Type B pancreatic cell (in vitro differentiated cells): ENCODE measurements around the gene GSTCD. TPM values are rescaled to one million over a fixed set of nuclear protein-coding genes. Genes with fewer than 3 reads are reported as not detected.
"Not testable (repeated sequence)": the region's sequence is repeated elsewhere in the genome, so short reads cannot be mapped to it uniquely, and the experiment has no call there.

Experiments used
- DNase-seq: peaks from one replicate; pipeline ENCODE4 v3.0.0; 2021; ENCODE audit warnings: mixed read lengths; ENCODE audit not compliant: unreplicated experiment; ENCODE audit errors: extremely low spot score
- H3K27ac Mint-ChIP-seq: 2 replicates; pipeline ENCODE4 v1.8.0; 2021; ENCODE audit warnings: mild to moderate bottlenecking, mixed read lengths
- H3K27me3 Mint-ChIP-seq: 2 replicates; pipeline ENCODE4 v1.8.0; 2021; ENCODE audit warnings: mixed read lengths
- H3K36me3 Mint-ChIP-seq: 2 replicates; pipeline ENCODE4 v1.8.0; 2021; ENCODE audit warnings: mixed read lengths
- H3K4me1 Mint-ChIP-seq: one replicate; pipeline ENCODE4 v1.8.0; 2021; ENCODE audit warnings: mixed read lengths; ENCODE audit not compliant: unreplicated experiment
- H3K4me3 Mint-ChIP-seq: 2 replicates; pipeline ENCODE4 v1.8.0; 2021; ENCODE audit warnings: mild to moderate bottlenecking, mixed read lengths
- H3K9me3 Mint-ChIP-seq: 2 replicates; pipeline ENCODE4 v1.8.0; 2021; ENCODE audit warnings: mixed read lengths
- total RNA-seq: library from RNA; stranded (reverse); gene quantifications from 2 replicates; pipeline ENCODE4 v1.2.1, GENCODE V29; 2021; ENCODE audit warnings: low replicate concordance
- TF ChIP-seq, protein P1 (sequence below): fragments of 200-600 bp; sonication (generic); conservative IDR thresholded peaks from 2 replicates; pipeline ENCODE4 v1.5.0; 2021; ENCODE audit warnings: antibody characterized with exemption, mild to moderate bottlenecking

The GSTCD gene
- total RNA-seq, 1 donor from 2014 or later: 23.3 TPM

DNA sequence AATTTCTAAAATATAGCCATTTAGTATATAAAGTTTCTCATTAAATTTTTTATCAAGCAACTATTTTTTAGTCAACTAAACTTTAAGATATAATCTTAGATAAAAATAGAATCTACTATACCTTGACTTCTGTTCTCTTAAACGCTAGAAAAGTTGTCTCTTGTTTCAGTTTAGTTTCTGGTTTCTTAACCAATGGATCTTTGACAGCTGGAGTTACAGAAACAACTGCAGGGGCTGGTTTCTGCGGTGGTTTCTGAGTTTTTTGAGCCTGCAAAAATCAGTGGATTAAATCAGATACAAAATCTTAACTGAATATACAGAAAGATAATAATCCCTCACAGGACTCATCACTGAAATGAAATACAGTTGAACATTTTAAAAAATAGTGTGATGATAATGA, 22.0 kb upstream of the GSTCD start:
- Mint-ChIP-seq H3K9me3 (no peaks in the 10 kb centered on the region), H3K27me3 (no peaks in the 10 kb centered on the region), H3K4me3 (no peak overlapping the region), H3K27ac (no peak overlapping the region), H3K4me1 (peaks cover 4% of the 10 kb centered on the region), H3K36me3 (peaks cover 36% of the 10 kb centered on the region)
- TF ChIP-seq, protein P1, sequence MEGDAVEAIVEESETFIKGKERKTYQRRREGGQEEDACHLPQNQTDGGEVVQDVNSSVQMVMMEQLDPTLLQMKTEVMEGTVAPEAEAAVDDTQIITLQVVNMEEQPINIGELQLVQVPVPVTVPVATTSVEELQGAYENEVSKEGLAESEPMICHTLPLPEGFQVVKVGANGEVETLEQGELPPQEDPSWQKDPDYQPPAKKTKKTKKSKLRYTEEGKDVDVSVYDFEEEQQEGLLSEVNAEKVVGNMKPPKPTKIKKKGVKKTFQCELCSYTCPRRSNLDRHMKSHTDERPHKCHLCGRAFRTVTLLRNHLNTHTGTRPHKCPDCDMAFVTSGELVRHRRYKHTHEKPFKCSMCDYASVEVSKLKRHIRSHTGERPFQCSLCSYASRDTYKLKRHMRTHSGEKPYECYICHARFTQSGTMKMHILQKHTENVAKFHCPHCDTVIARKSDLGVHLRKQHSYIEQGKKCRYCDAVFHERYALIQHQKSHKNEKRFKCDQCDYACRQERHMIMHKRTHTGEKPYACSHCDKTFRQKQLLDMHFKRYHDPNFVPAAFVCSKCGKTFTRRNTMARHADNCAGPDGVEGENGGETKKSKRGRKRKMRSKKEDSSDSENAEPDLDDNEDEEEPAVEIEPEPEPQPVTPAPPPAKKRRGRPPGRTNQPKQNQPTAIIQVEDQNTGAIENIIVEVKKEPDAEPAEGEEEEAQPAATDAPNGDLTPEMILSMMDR: no peak
- DNase-seq: no peak

DNA sequence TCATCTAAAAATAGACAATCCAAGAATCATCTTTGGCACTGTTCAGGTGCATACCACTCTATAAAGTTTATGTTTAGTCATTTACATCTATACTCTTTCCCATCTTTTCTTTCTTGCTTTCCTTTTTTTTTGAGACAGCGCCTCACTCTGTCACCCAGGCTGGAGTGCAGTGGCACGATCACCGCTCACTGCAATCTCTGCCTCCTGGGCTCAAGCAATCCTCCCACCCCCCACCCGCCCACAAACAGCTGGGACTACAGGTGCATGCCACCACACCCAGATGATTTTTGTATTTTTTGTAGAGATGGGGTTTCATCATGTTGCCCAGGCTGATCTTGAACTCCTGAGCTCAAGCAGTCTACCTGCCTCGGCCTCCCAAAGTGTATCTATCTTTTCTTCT, 13.8 kb upstream of the GSTCD start:
- H3K4me3 Mint-ChIP-seq, H3K9me3 Mint-ChIP-seq, H3K4me1 Mint-ChIP-seq, H3K27me3 Mint-ChIP-seq, H3K27ac Mint-ChIP-seq, DNase-seq: not testable (repeated sequence)
- peaks cover 38% of the 10 kb centered on the region for H3K36me3 Mint-ChIP-seq

DNA sequence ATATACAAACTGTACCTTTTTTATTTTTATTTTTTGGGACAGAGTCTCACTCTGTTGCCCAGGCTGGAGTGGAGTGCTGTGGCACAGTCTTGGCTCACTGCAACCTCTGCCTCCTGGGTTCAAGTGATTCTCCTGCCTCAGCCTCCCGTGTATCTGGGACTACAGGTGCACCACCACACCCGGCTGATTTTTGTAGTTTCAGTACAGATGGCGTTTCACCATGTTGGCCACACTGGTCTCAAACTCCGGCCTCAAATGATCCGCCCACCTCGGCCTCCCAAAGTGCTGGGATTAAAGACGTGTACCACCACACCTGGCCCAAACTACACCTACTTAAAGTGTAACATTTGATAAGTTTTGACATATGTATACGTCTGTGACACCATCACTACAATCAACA, 12.8 kb upstream of the GSTCD start:
- not testable (repeated sequence) for DNase-seq, H3K27ac Mint-ChIP-seq, H3K9me3 Mint-ChIP-seq, H3K4me3 Mint-ChIP-seq, H3K27me3 Mint-ChIP-seq, H3K4me1 Mint-ChIP-seq
- H3K36me3 Mint-ChIP-seq: peaks cover 32% of the 10 kb centered on the region

DNA sequence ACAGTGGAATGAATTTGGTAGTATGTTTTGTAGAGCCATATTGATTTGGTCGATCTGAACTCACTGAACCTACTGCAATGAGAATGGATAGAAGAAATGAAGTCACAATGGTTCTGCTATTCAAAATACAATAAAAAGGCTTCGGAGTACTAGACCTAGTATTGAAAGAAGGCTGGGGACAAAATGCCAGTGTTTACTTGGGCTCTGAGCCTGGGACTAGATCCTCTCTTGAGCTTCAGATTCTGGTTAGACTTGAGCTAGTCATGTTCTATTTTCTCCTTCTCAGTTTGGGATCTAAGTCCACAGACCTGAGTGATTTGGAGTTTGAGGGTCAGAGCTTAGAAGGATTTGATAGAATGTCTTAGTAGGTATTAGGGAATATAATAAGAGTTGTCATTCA, 10.0 kb upstream of the GSTCD start:
- H3K9me3 Mint-ChIP-seq: no peaks in the 10 kb centered on the region
- no peak overlapping the region for H3K27ac Mint-ChIP-seq

DNA sequence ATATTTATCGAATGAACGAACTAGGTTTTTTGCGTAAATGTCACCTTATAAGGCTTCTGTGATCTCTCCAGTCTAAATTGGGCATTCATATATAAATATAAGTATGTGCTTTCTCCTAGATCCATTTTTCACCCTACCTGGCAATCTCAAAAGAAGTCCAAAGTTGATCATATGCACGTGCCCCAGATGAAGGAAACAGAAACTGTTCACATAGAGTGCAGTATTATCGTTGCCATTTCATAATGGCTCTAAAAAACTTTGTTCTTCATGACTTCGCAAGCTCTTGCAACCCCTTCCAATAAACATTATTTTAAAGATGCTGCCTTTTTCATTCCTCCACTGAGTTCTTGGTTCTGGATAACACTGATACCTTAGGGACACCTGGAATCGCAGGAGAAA, 803 bp upstream of the GSTCD start:
- Mint-ChIP-seq H3K36me3 (peaks cover 12% of the 10 kb centered on the region), H3K9me3 (no peaks in the 10 kb centered on the region), H3K4me1 (peaks cover 30% of the 10 kb centered on the region), H3K4me3 (peak overlapping the region; percentile 99), H3K27ac (peak overlapping the region; percentile 98), H3K27me3 (no peaks in the 10 kb centered on the region)
- TF ChIP-seq, protein P1: no peak
- DNase-seq: no peak

More for the DNA sequence above, 10.0 kb upstream of the GSTCD start:
- DNase-seq: no peak
- TF ChIP-seq, protein P1: no peak
- no peaks in the 10 kb centered on the region for H3K27me3 Mint-ChIP-seq
- H3K4me3 Mint-ChIP-seq: no peak overlapping the region
- peaks cover 22% of the 10 kb centered on the region for H3K36me3 Mint-ChIP-seq
- H3K4me1 Mint-ChIP-seq: no peaks in the 10 kb centered on the region

DNA sequence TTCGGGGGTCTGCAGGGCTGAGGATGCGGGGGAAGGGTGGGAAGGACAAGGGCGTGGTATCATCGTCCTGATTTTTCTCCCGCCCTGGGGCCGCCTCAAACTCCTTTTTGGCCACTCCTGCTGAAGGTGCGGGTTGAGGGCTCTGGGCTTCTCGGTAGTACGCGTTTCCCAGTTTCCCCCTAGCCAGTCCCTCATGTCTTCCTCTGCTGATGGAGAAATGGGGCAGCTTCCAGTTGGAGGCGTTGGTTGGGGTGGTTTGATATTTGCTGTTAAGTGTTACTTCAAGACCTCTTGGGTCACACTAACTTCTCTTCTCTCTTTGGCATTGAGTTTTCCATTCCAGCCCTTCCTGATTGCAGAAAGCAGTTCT, 482 bp downstream of the GSTCD start:
- Mint-ChIP-seq H3K27me3 (no peaks in the 10 kb centered on the region), H3K9me3 (no peaks in the 10 kb centered on the region), H3K4me3 (peak overlapping the region; percentile 99), H3K27ac (peak overlapping the region; percentile 98), H3K4me1 (peaks cover 33% of the 10 kb centered on the region), H3K36me3 (peaks cover 12% of the 10 kb centered on the region)
- TF ChIP-seq, protein P1: no peak
- no peak for DNase-seq

DNA sequence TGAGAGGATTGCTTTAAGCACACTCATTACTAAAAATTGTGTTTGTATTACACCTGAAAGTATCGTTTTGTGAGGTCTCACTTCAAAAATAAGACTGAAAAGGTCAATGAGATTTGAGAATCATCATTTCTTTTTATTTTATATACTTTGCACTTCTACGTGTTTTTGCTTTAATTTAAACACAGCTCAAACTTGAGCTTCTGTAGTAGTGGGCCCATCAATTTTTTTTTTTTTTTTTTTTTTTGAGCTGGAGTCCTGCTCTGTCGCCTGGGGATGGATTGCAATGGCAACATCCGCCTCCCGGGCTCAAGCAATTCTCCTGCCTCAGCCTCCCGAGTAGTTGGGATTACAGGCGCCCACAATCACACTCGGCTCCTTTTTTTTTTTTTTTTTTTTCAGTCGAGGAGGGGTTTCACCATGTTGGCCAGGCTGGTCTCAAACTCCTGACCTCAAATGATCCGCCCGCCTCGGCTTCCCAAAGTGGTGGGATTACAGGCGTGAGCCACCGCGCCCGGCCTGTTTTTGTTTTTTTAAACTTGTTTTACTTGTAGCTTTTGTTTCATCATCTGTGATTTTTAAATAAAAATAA, 1.5 kb downstream of the GSTCD start:
- Mint-ChIP-seq H3K9me3 (no peaks in the 10 kb centered on the region), H3K4me3 (peak overlapping the region; percentile 99), H3K27ac (peak overlapping the region; percentile 98), H3K27me3 (no peaks in the 10 kb centered on the region), H3K36me3 (peaks cover 12% of the 10 kb centered on the region), H3K4me1 (peaks cover 34% of the 10 kb centered on the region)
- TF ChIP-seq, protein P1: no peak
- no peak for DNase-seq
